Liver (tissue), 3 donors: ENCODE measurements around the gene FANCM.

Source experiments
- CTCF ChIP-seq: fragments of 150-350 bp; IDR thresholded peaks from 2 replicates; pipeline ENCODE4 v1.5.1; 2017; ENCODE audit warnings: improper control_type of control experiment, low read depth, low read length; ENCODE audit not compliant: missing input control
- EGR1 ChIP-seq, 2 donors: IDR thresholded peaks; 2 replicates each; pipeline ENCODE4 v1.6.1; 2016 to 2018; ENCODE audit warnings: antibody characterized with exemption in 2 of 2, low read depth in 2 of 2
- GABPA ChIP-seq, 2 donors: IDR thresholded peaks in 1 of 2; conservative IDR thresholded peaks in 1 of 2; 2 replicates each; pipeline ENCODE4 v1.6.1; 2016; ENCODE audit warnings: antibody characterized with exemption in 2 of 2, mild to moderate bottlenecking in 1 of 2, moderate library complexity in 1 of 2
- MAX ChIP-seq: IDR thresholded peaks from 2 replicates; pipeline ENCODE4 v1.6.1; 2016; ENCODE audit warnings: antibody characterized with exemption
- NR2F2 ChIP-seq: IDR thresholded peaks from 2 replicates; pipeline ENCODE4 v1.6.1; 2016; ENCODE audit warnings: antibody characterized with exemption
- RAD21 ChIP-seq, 2 donors: IDR thresholded peaks; 2 replicates each; pipeline ENCODE4 v1.6.1; 2016; ENCODE audit warnings: antibody characterized with exemption in 2 of 2, mild to moderate bottlenecking in 2 of 2
- REST ChIP-seq: IDR thresholded peaks from 2 replicates; pipeline ENCODE4 v1.6.1; 2016; ENCODE audit warnings: antibody characterized with exemption, mild to moderate bottlenecking
- TAF1 ChIP-seq: conservative IDR thresholded peaks from 2 replicates; pipeline ENCODE4 v1.6.1; 2016; ENCODE audit warnings: antibody characterized with exemption, mild to moderate bottlenecking
- YY1 ChIP-seq: IDR thresholded peaks from 2 replicates; pipeline ENCODE4 v1.6.1; 2016; ENCODE audit warnings: antibody characterized with exemption, mild to moderate bottlenecking
- donor health status: healthy.
- donor health status: healthy.

GRCh38 chr14:45181806-45182205 is 46.1 kb downstream of the FANCM start:
- no peak for TF ChIP-seq GABPA (IDR thresholded peaks at IDR 0.05 in 1 of 2, conservative IDR thresholded peaks at IDR 0.05 in 1 of 2)
- TF ChIP-seq CTCF: no peak
- TF ChIP-seq REST: no peak
- no peak for TF ChIP-seq TAF1
- no peak for TF ChIP-seq MAX
- no peak for TF ChIP-seq RAD21 (IDR thresholded peaks at IDR 0.05)
- no peak for TF ChIP-seq YY1
- no peak for TF ChIP-seq EGR1 (IDR thresholded peaks at IDR 0.05; ENCODE audit: low read depth in 2 of 2)
- no peak for TF ChIP-seq NR2F2
